ENCODE measurements around the gene ATP10A.
A peak's percentile ranks its signal among the peaks of the same experiment; 100 is the strongest.

The ATP10A gene

GRCh38 chr15:25693321-25694238 is 169.5 kb downstream of the ATP10A start:
- H3K4me3 ChIP-seq (ENCODE audit: low read length), result no peak overlapping the region
- TF ChIP-seq CTCF (conservative IDR thresholded peaks at IDR 0.05; ENCODE audit: low read length), result peak; percentile 71
- DNase-seq (ENCODE audit: low read depth), result peak; percentile 34

- peak; percentile 32 for DNase-seq (ENCODE audit: low read depth)
- TF ChIP-seq CTCF (conservative IDR thresholded peaks at IDR 0.05; ENCODE audit: low read length), result peak; percentile 47
- no peak overlapping the region for H3K4me3 ChIP-seq (ENCODE audit: low read length)
Measured at GRCh38 chr15:25691544-25692430, 171.3 kb downstream of the ATP10A start.

DNA sequence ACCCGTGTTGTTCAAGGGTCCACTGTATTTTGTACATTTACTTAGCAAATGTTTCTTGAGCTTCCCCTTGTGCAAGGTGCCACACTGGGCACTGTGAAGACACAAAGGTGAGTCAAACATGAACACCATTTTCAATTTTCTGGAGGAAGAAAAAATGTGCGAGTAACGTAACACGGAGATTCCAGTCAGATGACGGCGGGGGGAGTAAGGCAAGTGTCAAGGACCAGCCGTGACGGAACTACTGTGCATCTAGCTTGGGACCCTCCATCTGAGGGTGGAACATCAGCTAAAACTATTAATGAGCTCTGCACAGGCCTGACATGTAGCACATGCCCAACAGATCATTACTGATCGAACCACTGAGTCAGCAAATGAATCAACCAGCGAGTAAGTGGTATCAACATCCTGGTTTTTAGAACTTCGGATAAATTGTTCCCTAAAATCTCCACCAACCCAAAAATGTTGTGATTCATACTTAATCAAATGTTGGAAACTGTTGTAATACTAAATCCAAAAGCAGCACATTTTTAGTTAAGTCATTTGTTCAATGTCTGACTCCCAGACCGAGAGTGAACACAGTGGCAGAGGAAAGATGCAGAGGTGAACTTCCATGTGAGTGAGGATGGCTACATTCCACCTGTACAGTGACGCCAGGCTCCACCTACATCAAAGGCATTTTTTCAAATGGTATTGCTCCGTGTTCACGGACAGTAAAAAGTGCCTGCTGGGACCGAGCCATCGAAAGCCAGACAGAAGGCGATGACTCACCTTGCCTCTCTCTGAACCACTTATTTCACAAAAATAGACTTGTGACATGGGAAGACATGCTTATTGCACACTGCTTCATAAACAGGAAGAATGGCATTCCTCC is 172.2 kb downstream of the ATP10A start:
- DNase-seq (ENCODE audit: low read depth), result peak; percentile 88
- no peak for TF ChIP-seq CTCF (conservative IDR thresholded peaks at IDR 0.05; ENCODE audit: low read length)

DNA sequence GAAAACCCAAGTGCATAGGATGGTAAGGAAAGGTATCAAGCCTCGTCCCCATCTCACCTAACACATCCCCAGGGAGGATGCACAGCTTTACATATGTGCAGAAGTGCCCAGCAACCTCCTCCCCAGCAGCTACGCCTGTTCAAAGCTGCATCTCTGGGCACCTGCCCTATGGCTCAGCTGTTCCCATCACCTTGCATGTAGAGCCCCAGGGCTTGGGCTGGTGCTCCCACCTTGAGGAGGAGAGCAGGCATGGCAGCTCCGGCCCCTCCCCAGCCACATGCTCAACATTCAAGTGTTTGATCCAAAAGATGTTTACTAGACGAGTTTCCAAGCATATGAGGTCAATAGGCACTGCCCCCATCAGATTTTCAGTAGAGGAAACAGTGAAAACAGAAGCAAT is 173.5 kb downstream of the ATP10A start:
- no peak for DNase-seq (ENCODE audit: low read depth)
- no peak for TF ChIP-seq CTCF (conservative IDR thresholded peaks at IDR 0.05; ENCODE audit: low read length)
- H3K4me3 ChIP-seq (ENCODE audit: low read length), result no peak overlapping the region

More for the DNA sequence above, 172.2 kb downstream of the ATP10A start:
- H3K4me3 ChIP-seq (ENCODE audit: low read length), result 0 out of 2 replicates have a peak overlapping the region, but pooled peaks have one; percentile 6

GRCh38 chr15:25688166-25688565 is 175.0 kb downstream of the ATP10A start:
- no peak for DNase-seq (ENCODE audit: low read depth)
- TF ChIP-seq CTCF (conservative IDR thresholded peaks at IDR 0.05; ENCODE audit: low read length), result no peak
- no peak overlapping the region for H3K4me3 ChIP-seq (ENCODE audit: low read length)

GRCh38 chr15:25687689-25688088 is 175.4 kb downstream of the ATP10A start:
- H3K4me3 ChIP-seq (ENCODE audit: low read length), result no peak overlapping the region
- TF ChIP-seq CTCF (conservative IDR thresholded peaks at IDR 0.05; ENCODE audit: low read length), result no peak
- DNase-seq (ENCODE audit: low read depth), result no peak

All from AG10803 (cell line).